GM12865 (cell line): ENCODE measurements around the gene ARHGAP36.

ENCODE experiments used
- DNase-seq: peaks from one replicate; pipeline ENCODE4 v3.0.0; 2010; ENCODE audit warnings: low read depth
- H3K4me3 ChIP-seq: 2 replicates; pipeline ENCODE4 v1.5.1; 2011; ENCODE audit warnings: mild to moderate bottlenecking, low read depth, low read length, control low read depth
- CTCF ChIP-seq: IDR thresholded peaks from 2 replicates; pipeline ENCODE4 v1.5.1; 2011; ENCODE audit warnings: low read length, control low read depth, low read depth, inconsistent platforms; ENCODE audit not compliant: insufficient read depth; ENCODE audit errors: missing control alignments

Gene ARHGAP36

DNA sequence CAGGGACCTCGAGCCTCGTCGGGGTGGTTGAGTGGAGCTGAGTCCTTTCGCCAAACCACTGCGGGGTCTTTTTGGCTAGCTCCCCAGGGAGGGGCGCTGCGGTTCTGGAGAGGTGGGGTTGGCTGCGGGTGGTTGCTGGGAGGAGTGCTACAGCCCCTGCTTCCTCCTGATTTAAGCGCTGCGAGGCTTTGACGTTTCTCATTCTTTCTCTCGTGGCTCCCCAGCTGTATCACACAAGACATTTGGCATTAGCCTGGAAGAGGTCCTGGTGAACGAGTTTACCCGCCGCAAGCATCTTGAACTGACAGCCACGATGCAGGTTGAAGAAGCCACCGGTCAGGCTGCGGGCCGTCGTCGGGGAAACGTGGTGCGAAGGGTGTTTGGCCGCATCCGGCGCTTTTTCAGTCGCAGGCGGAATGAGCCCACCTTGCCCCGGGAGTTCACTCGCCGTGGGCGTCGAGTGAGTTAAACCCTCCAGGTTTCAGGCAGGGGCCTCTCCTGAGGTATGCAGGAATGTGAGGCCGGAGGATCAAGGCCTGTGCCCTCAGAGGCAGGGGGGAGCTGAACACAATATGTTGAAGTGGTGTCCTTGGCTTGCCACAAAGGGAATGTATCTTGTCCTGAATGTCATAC, 25.5 kb downstream of the ARHGAP36 start:
- no peak for TF ChIP-seq CTCF
- no peak overlapping the region for H3K4me3 ChIP-seq
- DNase-seq, result no peak

DNA sequence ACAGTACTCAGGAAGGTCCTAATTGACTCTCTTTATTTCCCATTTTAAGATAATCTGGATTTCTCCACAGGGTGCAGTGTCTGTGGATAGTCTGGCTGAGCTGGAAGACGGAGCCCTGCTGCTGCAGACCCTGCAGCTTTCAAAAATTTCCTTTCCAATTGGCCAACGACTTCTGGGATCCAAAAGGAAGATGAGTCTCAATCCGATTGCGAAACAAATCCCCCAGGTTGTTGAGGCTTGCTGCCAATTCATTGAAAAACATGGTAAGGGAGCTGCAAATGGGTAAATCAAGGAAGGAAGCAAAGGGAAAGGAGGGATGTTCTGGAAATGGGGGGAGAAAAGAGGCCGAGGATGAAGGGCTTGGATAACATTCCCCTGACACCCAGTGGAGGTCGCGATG, 26.0 kb downstream of the ARHGAP36 start:
- DNase-seq, result no peak
- TF ChIP-seq CTCF, result no peak
- no peak overlapping the region for H3K4me3 ChIP-seq

DNA sequence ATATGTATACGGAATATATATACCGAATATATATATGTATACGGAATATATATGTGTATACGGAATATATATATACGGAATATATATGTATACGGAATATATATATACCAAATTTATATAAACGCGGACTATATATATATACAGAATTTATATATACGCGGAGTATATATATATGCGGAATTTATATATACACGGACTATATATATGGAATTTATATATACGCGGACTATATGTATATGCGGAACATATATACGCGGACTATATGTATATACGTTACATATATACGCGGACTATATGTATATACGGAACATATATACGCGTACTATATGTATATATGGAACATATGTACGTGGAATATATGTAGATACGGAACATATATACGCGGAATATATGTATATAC, 78.6 kb downstream of the ARHGAP36 start:
- TF ChIP-seq CTCF, result no peak
- H3K4me3 ChIP-seq, result no peak overlapping the region

GRCh38 chrX:131139072-131139471, 80.9 kb downstream of the ARHGAP36 start:
- H3K4me3 ChIP-seq, result no peak overlapping the region
- no peak for DNase-seq

More for the DNA sequence above, 78.6 kb downstream of the ARHGAP36 start:
- DNase-seq, result no peak

More at GRCh38 chrX:131139072-131139471, 80.9 kb downstream of the ARHGAP36 start:
- no peak for TF ChIP-seq CTCF
